Sigmoid colon (tissue), 4 donors: Measurements from ENCODE around the gene WDR4.

Source experiments
- CTCF ChIP-seq, 4 experiments: fragments of 450-650 bp in 3 of 4; fragments of 200-600 bp in 1 of 4; IDR thresholded peaks; one replicate each; pipeline ENCODE4 v1.5.1; 2016 to 2019; ENCODE audit warnings: antibody characterized with exemption in 4 of 4, mild to moderate bottlenecking in 3 of 4, moderate library complexity in 2 of 4
- EP300 ChIP-seq, 4 donors: sonication (generic); formaldehyde crosslinking; IDR thresholded peaks; one replicate each; pipeline ENCODE4 v1.6.1; 2017; ENCODE audit warnings: antibody characterized with exemption in 4 of 4
- POLR2A ChIP-seq, 2 donors: fragments of 450-650 bp; IDR thresholded peaks; one replicate each; pipeline ENCODE4 v1.6.1; 2016; ENCODE audit warnings: antibody characterized with exemption in 2 of 2, mild to moderate bottlenecking in 2 of 2, moderate library complexity in 2 of 2
- POLR2AphosphoS5 ChIP-seq, 4 donors: sonication (generic); formaldehyde crosslinking; IDR thresholded peaks; one replicate each; pipeline ENCODE4 v1.6.1; 2017; ENCODE audit warnings: antibody characterized with exemption in 4 of 4

- TF ChIP-seq EP300 (IDR thresholded peaks at IDR 0.05) (no peak), POLR2AphosphoS5 (IDR thresholded peaks at IDR 0.05) (no peak), CTCF (IDR thresholded peaks at IDR 0.05) (no peak), POLR2A (IDR thresholded peaks at IDR 0.05) (no peak)
These were observed 24.0 kb downstream of the WDR4 start for GRCh38 chr21:42855171-42855936.
